HepG2 (cell line): Measurements from ENCODE around the gene OR1F1. TPM values are rescaled to one million over a fixed set of nuclear protein-coding genes. Genes with fewer than 3 reads are reported as not detected.

Source experiments
- DR1 ChIP-seq: sonication (generic); formaldehyde crosslinking; IDR thresholded peaks from 2 replicates; pipeline ENCODE4 v1.8.0; 2021; ENCODE audit warnings: mild to moderate bottlenecking, missing genetic modification reagents, inconsistent platforms
- HMG20A ChIP-seq: IDR thresholded peaks from 2 replicates; pipeline ENCODE4 v1.6.1; 2016; ENCODE audit warnings: borderline replicate concordance
- HNRNPUL1 ChIP-seq: fragments of 200-400 bp; formaldehyde crosslinking; IDR thresholded peaks from 2 replicates; pipeline ENCODE4 v1.6.1; 2017; ENCODE audit warnings: low read depth, mild to moderate bottlenecking, low read length, moderate library complexity
- NFIC ChIP-seq: IDR thresholded peaks from 2 replicates; pipeline ENCODE4 v1.6.1; 2012; ENCODE audit warnings: mild to moderate bottlenecking, low read length, inconsistent platforms
- PAX8 ChIP-seq: sonication (generic); formaldehyde crosslinking; IDR thresholded peaks from 2 replicates; pipeline ENCODE4 v1.8.0; 2022; ENCODE audit warnings: mild to moderate bottlenecking, missing genetic modification reagents, borderline replicate concordance
- PHF20 ChIP-seq: sonication (generic); formaldehyde crosslinking; IDR thresholded peaks from 2 replicates; pipeline ENCODE4 v1.5.0; 2020; ENCODE audit warnings: mild to moderate bottlenecking, missing genetic modification reagents
- PRPF4 ChIP-seq: fragments of 200-400 bp; formaldehyde crosslinking; IDR thresholded peaks from 2 replicates; pipeline ENCODE4 v1.6.1; 2016; ENCODE audit warnings: low read length, low read depth; ENCODE audit not compliant: poor library complexity, severe bottlenecking
- SAP130 ChIP-seq: IDR thresholded peaks from 2 replicates; pipeline ENCODE4 v1.6.1; 2016; ENCODE audit warnings: low read depth
- SRSF9 ChIP-seq: fragments of 200-400 bp; formaldehyde crosslinking; IDR thresholded peaks from 2 replicates; pipeline ENCODE4 v1.6.1; 2018; ENCODE audit warnings: borderline replicate concordance, mild to moderate bottlenecking, low read depth, low read length; ENCODE audit not compliant: insufficient read depth, poor library complexity, severe bottlenecking
- YY1 ChIP-seq: IDR thresholded peaks from 2 replicates; pipeline ENCODE4 v1.6.1; 2011; ENCODE audit warnings: low read length, low read depth, moderate library complexity, mild to moderate bottlenecking; ENCODE audit not compliant: insufficient read depth, insufficient replicate concordance
- ZNF225 ChIP-seq: sonication (generic); formaldehyde crosslinking; IDR thresholded peaks from 2 replicates; pipeline ENCODE4 v1.4.0; 2020; ENCODE audit warnings: mild to moderate bottlenecking, missing genetic modification reagents
- ZNF329 ChIP-seq: sonication (generic); formaldehyde crosslinking; IDR thresholded peaks from 2 replicates; pipeline ENCODE4 v1.9.0; 2021; ENCODE audit warnings: low read depth, mild to moderate bottlenecking, missing genetic modification reagents
- ZNF543 ChIP-seq: sonication (generic); formaldehyde crosslinking; IDR thresholded peaks from 2 replicates; pipeline ENCODE4 v1.4.0; 2020; ENCODE audit warnings: mild to moderate bottlenecking, missing genetic modification reagents
- ZNF572 ChIP-seq: sonication (generic); formaldehyde crosslinking; IDR thresholded peaks from 2 replicates; pipeline ENCODE4 v1.5.1; 2020; ENCODE audit warnings: mild to moderate bottlenecking, missing genetic modification reagents
- polyA plus RNA-seq, 8 experiments: library from polyadenylated mRNA; depleted of rRNA in 3 of 8; stranded (reverse) in 7 of 8; unstranded in 1 of 8; fragments of >200 nt; fragmentation: Illumina TruSeq in 4 of 8; extraction: Trizol in 4 of 8; gene quantifications; 2 replicates each; pipeline versions ENCODE4 v1.2.1 to v1.2.3, GENCODE V29; 2011 to 2016; ENCODE audit warnings: low read depth in 4 of 8, missing spikeins in 1 of 8, mixed read lengths in 1 of 8; ENCODE audit not compliant: insufficient read depth in 1 of 8
- total RNA-seq, 5 experiments: library from RNA; depleted of rRNA; stranded (reverse); fragments of >200 nt; fragmentation: Illumina TruSeq; extraction: Trizol; gene quantifications; 2 replicates each; pipeline ENCODE4 v1.2.3, GENCODE V29; 2016; ENCODE audit warnings: low read depth in 1 of 5
- TF ChIP-seq, protein P1 (sequence below), 2 experiments: fragments of 450-650 bp in 1 of 2; sonication (generic) in 1 of 2; formaldehyde crosslinking; IDR thresholded peaks; 2 replicates each; pipeline versions ENCODE4 v1.5.0 to v1.8.0; 2020 to 2022; ENCODE audit warnings: mild to moderate bottlenecking in 1 of 2, missing genetic modification reagents in 1 of 2
- TF ChIP-seq, protein P2 (sequence below): sonication (generic); formaldehyde crosslinking; IDR thresholded peaks from 2 replicates; pipeline ENCODE4 v1.8.1; 2023; ENCODE audit warnings: mild to moderate bottlenecking, moderate library complexity, missing genetic modification reagents
- TF ChIP-seq, protein P3 (sequence below): IDR thresholded peaks from 2 replicates; pipeline ENCODE4 v1.4.0; 2020; ENCODE audit warnings: mild to moderate bottlenecking, missing genetic modification reagents
- TF ChIP-seq, protein P4 (sequence below): IDR thresholded peaks from 2 replicates; pipeline ENCODE4 v1.6.1; 2016; ENCODE audit warnings: control low read depth
- TF ChIP-seq, protein P5 (sequence below): IDR thresholded peaks from 2 replicates; pipeline ENCODE4 v1.6.1; 2012; ENCODE audit warnings: inconsistent platforms
- TF ChIP-seq, protein P6 (sequence below): sonication (generic); formaldehyde crosslinking; IDR thresholded peaks from 2 replicates; pipeline ENCODE4 v1.8.0; 2022; ENCODE audit warnings: low read depth, missing genetic modification reagents

The OR1F1 gene
- total and polyA plus RNA-seq, 2 of the 13 experiments (the other 11 are each of a cell fraction or from before 2014, with no cell fraction given) = 0.90 TPM; not detected in 1

DNA sequence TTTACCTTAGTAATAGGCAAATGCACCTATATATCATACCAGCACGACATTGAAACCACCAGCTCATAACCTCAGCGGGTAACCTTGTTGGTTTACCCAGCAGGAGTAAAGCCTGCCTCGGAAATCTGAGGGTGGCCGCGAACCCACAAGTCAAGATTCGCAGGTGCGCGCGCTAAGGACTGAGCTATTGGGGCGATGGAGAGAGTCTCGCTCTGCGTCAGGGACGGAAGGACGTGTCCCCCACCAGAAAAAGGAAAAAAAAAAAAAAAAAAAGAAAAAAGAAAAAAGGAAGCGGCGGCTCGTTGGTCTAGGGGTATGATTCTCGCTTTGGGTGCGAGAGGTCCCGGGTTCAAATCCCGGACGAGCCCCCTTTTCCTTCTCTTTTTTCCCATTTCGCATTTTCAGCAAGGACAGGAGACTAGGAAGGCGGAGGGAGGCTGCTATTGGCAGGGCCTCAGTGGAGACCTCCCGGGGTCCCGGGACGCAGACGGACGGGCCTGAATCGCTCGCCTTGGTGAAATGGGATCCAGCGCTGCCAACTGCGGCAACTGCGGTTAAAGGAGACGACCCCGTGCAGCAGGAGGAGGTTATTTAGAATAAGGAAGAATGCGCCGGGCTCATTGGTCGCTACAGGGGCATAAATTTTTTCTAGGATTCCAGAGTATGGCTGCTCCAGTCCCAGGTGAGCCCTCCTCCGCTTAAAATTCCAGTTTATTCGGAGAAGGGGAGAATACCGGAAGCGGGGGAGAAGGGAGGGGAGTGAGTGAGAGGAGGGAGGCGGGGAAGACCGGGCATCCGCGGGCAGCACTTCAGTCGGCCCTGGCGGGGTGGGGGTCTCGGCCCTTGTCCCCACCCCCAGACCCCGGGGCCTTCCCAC, at the start of gene OR1F1 (continued):
- TF ChIP-seq, protein P1, sequence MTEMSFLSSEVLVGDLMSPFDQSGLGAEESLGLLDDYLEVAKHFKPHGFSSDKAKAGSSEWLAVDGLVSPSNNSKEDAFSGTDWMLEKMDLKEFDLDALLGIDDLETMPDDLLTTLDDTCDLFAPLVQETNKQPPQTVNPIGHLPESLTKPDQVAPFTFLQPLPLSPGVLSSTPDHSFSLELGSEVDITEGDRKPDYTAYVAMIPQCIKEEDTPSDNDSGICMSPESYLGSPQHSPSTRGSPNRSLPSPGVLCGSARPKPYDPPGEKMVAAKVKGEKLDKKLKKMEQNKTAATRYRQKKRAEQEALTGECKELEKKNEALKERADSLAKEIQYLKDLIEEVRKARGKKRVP (CRISPR knock-in tag; IDR thresholded peaks at IDR 0.05) = no peak
- TF ChIP-seq SRSF9 (no peak), HMG20A (CRISPR knock-in tag) (no peak; the same call in 1 of the 2 replicates), NFIC (0 out of 2 replicates have a peak, but pooled peaks have one; percentile 37), HNRNPUL1 (no peak), ZNF572 (CRISPR knock-in tag) (no peak), SAP130 (peak; percentile 37; the same call in 1 of the 2 replicates), DR1 (CRISPR knock-in tag) (0 out of 2 replicates have a peak, but pooled peaks have one; percentile 24), ZNF329 (no peak), PRPF4 (peak; percentile 94), ZNF225 (CRISPR knock-in tag) (no peak), PHF20 (CRISPR knock-in tag) (no peak), PAX8 (CRISPR knock-in tag) (no peak), ZNF543 (no peak), YY1 (peak; percentile 28)
- TF ChIP-seq, protein P2, sequence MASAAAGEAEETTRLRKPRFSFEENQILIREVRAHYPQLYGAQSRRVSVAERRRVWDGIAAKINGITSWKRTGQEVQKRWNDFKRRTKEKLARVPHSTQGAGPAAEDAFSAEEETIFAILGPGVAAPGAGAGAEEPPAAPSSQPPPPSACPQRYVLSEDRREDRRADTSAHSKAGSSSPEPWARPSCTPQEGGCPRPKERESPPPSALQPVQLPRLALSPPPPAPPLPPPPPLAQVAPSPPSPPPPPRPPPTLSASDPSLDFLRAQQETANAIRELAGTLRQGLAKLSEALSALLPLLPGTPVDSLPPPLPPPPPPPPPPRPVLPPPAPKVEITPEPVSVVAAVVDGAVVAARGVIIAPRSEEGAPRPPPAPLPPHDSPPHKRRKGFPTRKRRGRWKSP (CRISPR knock-in tag) = no peak
- TF ChIP-seq, protein P3, sequence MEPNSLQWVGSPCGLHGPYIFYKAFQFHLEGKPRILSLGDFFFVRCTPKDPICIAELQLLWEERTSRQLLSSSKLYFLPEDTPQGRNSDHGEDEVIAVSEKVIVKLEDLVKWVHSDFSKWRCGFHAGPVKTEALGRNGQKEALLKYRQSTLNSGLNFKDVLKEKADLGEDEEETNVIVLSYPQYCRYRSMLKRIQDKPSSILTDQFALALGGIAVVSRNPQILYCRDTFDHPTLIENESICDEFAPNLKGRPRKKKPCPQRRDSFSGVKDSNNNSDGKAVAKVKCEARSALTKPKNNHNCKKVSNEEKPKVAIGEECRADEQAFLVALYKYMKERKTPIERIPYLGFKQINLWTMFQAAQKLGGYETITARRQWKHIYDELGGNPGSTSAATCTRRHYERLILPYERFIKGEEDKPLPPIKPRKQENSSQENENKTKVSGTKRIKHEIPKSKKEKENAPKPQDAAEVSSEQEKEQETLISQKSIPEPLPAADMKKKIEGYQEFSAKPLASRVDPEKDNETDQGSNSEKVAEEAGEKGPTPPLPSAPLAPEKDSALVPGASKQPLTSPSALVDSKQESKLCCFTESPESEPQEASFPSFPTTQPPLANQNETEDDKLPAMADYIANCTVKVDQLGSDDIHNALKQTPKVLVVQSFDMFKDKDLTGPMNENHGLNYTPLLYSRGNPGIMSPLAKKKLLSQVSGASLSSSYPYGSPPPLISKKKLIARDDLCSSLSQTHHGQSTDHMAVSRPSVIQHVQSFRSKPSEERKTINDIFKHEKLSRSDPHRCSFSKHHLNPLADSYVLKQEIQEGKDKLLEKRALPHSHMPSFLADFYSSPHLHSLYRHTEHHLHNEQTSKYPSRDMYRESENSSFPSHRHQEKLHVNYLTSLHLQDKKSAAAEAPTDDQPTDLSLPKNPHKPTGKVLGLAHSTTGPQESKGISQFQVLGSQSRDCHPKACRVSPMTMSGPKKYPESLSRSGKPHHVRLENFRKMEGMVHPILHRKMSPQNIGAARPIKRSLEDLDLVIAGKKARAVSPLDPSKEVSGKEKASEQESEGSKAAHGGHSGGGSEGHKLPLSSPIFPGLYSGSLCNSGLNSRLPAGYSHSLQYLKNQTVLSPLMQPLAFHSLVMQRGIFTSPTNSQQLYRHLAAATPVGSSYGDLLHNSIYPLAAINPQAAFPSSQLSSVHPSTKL (CRISPR knock-in tag) = 0 out of 2 replicates have a peak, but pooled peaks have one; percentile 15
- TF ChIP-seq, protein P4, sequence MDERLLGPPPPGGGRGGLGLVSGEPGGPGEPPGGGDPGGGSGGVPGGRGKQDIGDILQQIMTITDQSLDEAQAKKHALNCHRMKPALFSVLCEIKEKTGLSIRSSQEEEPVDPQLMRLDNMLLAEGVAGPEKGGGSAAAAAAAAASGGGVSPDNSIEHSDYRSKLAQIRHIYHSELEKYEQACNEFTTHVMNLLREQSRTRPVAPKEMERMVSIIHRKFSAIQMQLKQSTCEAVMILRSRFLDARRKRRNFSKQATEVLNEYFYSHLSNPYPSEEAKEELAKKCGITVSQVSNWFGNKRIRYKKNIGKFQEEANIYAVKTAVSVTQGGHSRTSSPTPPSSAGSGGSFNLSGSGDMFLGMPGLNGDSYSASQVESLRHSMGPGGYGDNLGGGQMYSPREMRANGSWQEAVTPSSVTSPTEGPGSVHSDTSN (CRISPR knock-in tag) = no peak
- TF ChIP-seq, protein P5, sequence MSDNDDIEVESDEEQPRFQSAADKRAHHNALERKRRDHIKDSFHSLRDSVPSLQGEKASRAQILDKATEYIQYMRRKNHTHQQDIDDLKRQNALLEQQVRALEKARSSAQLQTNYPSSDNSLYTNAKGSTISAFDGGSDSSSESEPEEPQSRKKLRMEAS = peak; percentile 15; the same call in 1 of the 2 replicates
- TF ChIP-seq, protein P6, sequence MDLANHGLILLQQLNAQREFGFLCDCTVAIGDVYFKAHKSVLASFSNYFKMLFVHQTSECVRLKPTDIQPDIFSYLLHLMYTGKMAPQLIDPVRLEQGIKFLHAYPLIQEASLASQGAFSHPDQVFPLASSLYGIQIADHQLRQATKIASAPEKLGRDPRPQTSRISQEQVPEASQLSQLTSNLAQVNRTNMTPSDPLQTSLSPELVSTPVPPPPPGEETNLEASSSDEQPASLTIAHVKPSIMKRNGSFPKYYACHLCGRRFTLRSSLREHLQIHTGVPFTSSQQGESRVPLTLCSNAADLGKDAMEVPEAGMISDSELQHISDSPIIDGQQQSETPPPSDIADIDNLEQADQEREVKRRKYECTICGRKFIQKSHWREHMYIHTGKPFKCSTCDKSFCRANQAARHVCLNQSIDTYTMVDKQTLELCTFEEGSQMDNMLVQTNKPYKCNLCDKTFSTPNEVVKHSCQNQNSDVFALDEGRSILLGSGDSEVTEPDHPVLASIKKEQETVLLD = no peak
